ENCODE results near the gene SLC4A2. TPM values are rescaled to one million over a fixed set of nuclear protein-coding genes. Genes with fewer than 3 reads are reported as not detected.

Gene SLC4A2, protein sequence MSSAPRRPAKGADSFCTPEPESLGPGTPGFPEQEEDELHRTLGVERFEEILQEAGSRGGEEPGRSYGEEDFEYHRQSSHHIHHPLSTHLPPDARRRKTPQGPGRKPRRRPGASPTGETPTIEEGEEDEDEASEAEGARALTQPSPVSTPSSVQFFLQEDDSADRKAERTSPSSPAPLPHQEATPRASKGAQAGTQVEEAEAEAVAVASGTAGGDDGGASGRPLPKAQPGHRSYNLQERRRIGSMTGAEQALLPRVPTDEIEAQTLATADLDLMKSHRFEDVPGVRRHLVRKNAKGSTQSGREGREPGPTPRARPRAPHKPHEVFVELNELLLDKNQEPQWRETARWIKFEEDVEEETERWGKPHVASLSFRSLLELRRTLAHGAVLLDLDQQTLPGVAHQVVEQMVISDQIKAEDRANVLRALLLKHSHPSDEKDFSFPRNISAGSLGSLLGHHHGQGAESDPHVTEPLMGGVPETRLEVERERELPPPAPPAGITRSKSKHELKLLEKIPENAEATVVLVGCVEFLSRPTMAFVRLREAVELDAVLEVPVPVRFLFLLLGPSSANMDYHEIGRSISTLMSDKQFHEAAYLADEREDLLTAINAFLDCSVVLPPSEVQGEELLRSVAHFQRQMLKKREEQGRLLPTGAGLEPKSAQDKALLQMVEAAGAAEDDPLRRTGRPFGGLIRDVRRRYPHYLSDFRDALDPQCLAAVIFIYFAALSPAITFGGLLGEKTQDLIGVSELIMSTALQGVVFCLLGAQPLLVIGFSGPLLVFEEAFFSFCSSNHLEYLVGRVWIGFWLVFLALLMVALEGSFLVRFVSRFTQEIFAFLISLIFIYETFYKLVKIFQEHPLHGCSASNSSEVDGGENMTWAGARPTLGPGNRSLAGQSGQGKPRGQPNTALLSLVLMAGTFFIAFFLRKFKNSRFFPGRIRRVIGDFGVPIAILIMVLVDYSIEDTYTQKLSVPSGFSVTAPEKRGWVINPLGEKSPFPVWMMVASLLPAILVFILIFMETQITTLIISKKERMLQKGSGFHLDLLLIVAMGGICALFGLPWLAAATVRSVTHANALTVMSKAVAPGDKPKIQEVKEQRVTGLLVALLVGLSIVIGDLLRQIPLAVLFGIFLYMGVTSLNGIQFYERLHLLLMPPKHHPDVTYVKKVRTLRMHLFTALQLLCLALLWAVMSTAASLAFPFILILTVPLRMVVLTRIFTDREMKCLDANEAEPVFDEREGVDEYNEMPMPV
- 68.6 and 91.9 TPM in 2 replicates for total RNA-seq

DNA sequence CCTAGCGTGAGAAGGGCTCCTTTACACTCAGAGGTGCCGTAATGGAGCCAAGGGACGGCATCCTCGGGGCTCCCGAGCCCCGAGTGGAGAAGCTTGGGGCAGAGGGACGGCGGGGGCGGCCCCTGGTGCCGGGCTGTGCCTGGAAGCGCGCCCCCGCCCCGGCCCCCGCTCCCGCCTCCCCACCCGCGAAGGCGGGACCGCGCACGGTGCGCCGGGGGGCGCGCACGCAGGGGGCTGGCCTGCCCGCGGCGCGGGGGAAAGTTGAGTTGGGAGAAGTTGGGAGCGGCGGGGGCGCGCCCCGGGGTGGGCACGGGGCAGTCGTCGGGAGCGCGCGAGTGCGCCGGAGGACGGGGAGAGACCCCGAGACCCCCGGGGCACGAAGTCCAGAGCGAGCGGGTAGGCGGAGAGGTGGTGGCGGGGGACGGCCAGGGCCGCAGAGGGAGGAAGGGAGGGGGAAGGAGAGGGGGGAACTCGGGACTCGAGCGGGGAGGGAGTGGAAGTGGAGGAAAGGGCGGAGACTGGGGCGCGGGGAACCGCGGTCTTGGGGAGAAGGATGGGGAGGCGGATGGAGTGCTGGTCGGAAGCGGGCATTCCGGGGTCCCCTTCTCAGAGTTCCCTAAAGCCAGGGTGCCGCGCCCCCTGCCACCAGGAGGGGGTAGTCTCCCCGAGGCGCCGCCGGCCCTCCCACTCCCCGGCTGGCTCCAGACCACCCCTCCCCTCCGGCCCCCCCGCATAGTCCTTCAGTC, at the start of gene SLC4A2:
Gene SLC4A2 (plus strand): TSS at position 223 of the 746 bp plus-strand sequence. CDS start 2,399 bp downstream, outside the sequence.

DNA sequence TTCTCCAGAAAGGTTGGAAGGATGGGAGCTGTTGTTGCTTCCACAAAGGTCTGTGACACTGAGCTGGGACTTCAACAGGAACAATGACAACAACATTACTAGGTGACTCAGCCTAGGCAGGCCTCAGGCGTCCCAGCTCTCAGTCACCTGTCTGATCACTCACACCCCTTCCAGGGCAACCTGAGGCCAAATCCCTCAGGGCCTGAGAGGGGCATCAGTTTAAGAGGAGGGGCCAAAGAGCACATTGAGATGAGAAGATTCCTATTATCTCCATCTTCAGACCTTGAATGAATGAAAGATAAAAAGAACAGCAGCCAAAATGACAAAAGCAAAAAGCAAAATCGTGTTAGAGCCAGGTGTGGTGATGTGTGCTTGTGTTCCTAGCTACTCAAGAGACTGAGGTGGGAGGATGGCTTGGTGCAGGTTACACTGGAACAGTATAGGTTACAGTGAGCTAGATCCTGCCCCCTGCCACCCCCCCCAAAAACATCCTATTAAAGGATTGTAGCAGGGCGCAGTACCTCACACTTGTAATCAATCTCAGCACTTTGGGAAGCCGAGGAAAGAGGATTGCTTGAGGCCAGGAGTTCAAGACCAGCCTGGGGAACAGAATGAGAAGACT, 34.8 kb upstream of the SLC4A2 start, which contains the start of gene ATG9B:
Gene ATG9B (minus strand): TSS at position 60 of the 622 bp plus-strand sequence. CDS start 71 bp downstream, outside the sequence.

DNA sequence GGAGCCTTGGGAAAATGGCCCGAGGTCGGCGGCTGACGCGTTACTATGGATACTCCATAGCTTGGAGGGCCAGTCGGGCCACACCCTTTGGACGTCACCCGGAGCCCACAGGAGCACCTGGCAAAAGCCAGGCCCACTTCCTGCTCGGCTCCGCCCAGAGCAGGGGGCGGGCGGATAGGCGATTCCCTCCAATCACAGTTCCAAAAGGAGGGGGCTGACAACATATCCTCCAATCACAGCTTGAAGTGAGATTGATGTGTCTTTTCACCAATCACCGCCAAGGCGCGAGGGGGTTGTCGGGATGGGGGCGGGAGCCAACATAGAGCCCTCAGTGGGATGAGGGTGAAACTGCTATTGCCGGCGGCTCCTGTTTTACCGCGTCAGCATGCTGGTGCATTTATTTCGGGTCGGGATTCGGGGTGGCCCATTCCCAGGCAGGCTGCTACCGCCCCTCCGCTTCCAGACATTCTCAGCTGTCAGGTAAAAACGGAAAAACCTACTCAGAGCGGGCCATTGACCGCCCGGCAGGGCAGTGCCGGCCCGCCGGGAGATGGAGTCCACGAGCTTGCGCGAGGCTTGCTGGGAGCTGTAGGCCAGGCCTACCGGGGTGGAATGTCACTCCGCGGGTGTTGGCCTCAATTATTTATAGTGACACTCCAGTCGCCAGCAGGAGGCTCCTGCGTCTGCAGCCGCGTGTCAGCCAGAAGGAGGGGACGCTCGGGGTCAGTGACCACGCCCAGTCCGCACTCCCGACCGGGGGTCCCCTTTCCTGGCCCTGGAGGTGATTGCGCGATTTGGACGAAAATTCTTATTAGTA, 31.1 kb upstream of the SLC4A2 start, which contains the start of gene ABCB8:
Gene ABCB8 (plus strand): TSS at position 320 of the 817 bp plus-strand sequence. CDS start 66 bp downstream, at position 386.

DNA sequence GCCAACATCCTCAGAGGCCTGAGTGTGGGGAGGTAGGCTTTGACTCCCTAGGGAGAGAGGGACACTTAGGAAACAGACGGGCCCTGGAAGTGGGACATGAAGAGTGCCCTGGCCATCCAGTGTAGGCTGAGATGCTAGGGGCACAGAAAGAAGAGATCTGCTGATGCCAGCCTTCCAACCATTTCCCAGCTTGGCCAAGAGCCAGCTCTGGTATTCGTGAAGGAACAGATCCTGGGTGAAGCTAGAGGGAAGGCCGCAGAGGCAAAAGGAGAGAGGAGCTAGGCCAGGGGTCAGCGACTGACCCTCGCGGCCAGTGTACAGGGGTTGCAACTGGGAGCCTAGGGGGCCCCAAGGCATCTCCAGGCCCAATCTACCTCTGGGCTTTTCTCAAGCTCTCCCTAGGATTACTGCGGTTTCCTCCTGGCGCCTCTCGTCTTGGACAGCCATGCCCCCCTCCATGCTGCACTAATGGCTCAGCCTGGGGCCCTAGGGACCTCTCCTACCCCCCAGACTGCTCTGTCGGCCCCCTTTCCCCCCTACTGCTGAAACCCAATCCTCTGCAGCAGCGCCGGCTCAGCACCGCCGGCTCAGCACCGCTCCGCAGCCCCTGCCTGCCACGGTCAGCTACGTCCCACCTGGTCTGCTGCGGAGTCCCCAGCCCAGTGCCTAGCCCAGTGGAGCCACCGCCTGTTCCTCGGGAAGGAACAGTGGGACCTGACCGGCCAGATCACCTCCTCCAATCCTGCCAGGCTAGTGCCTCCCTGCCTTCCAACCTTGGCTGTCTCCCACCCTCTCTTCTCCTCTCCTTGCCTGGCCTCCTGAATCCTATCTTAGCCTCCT, 11.2 kb upstream of the SLC4A2 start, which contains the start of gene ASIC3:
Gene ASIC3 (plus strand): TSS at position 556 of the 840 bp plus-strand sequence. CDS start 355 bp downstream, outside the sequence.

DNA sequence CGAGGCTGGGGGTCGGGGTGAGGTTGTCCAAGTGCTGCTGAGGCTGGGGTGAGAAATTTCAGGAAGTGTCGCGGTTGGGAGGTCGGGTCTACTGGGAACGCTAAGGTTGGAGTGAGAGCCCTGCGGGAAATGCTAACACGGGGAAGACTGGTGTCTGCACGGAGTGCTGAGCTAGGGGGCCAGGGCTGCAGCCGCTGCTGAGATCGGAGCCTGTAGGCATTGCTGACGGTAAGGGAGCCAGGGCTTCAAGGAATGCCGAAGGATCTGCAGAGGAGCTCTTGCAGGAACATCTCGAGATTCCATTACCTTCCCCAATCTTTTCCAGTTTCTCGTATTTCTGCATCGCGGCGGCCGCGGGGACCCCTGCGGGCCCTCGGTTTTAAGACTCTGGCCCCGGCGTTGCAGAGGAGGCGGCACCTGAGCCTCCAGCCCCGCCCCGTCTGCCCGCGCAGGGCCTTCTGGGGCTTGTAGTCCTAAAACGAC, 1.8 kb upstream of the SLC4A2 start, which contains the start of gene CDK5:
Gene CDK5 (minus strand): TSS at position 392 of the 483 bp plus-strand sequence. CDS start 49 bp downstream, at position 343.

DNA sequence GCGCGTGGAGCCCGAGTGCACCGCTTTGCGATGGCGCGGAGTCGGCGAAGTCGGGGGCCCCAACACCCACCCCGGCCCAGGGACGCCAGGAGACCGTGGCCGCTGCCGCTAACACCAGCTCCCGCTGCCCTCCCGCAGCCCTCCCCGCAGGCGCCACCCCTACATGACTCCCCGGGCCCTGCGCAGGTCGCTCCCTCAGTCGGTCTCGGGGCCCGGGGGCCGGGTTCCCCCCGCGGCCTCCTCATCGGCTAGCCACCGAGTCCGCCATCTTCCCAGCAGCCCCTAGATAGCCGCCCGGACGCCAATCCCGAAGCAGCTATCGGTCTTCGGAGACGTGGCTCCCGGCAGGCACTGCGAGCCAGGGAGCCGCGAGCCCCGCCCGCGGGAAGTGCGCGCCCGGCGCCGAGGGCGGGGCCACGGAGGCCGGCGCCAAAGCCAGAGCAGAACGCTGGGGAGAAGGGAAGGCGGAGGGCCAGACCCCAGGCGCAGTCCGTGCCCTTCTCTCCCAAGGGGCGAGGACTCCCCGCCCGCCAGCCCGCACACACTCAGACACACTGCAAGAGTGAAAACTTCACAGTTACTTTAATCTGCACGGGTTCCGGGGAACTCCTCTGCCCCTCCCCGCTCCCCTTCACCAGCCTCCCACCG, 21.3 kb downstream of the SLC4A2 start, which contains the start of gene FASTK:
Gene FASTK (minus strand): TSS at position 288 of the 648 bp plus-strand sequence. CDS start 43 bp downstream, at position 245.

DNA sequence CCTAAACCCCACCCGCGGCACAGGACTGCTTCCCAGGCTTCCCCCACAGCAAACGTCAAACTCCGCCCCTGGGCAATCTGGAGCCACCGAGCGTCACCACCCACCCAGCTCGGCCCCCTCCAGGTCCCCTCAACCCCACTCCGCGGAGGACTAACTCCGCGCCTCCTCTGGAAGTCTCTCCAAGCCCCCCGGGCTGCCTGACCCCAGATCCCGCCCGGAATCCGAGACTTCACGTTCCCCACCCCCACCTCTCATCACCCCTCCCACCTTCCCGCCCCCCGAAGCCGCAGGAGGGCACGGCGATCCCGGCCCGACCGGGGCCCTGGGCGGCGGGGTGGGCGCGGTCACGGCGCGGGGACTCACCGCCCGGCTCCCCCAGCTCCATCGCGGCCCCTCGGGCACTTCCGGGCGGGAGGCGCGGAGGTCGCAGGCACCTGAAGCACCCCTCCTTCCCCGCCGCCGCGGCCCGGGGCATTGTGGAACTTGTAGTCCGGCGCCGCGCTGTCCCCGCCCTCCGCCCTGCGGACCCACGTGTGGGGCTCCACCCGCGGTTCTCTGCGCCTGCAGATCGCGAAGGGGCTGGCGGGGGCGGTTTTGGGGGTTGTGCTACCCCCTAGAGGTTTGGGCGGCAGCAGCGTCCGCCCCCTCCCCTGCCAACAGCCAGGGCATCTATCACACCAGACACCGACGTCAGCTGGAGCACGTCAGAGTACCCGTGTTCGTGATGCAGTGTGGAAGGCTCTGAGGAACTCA, 23.9 kb downstream of the SLC4A2 start, which contains the start of gene TMUB1:
Gene TMUB1 (minus strand): TSS at position 423 of the 753 bp plus-strand sequence. CDS start 930 bp downstream, outside the sequence.

DNA sequence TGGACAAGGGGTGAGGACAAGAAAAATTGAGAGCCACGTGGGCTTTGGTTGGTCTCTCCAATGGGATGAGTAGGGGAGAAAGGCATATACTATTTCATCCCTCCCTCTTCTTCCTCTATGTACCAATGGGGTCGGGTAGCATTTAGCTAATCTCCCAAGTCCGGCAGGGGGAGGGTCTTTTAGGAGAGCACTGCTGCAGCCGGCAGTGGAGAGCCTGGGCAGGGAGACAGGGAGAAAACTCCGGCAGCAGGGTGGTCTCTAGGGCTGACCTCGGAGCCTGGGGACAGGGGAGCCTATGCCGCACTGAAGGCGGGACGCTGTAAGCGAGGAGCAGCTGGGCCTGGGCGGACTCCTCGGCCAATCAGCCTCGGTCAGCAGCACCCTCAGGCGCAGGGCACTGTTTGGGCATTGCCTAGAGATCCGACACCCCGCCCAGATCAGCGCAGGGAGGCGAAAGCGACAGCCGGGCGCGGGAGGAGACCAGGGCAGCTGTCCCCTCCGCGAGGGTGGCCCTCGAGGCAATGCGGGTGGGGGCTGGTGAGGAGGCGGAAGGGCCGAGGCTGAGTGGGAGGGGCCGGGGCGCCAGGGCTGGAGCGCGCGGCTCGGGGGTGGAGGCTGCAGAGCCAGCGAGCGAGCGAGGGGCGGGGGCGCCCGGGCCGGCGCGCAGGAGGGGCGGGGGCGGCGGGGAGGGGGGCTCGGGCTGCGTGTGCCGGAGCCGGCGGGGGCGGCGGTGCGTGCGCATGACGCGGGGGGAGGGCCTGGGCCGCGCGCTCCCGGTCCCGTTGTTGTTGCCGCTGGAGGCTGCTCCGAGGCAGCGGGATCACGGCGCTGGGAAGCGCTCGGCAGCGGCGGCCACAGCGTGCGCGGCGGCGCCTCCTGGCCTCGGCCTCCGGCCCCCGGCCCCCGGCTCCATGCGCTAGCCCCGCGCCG, 26.6 kb downstream of the SLC4A2 start, which contains the start of gene AGAP3:
Gene AGAP3 (plus strand): TSS at position 785 of the 930 bp plus-strand sequence. CDS start 267 bp downstream, outside the sequence.

Other genes starting within 250 kb of the SLC4A2 start
- not detected in 2 replicates for gene AOC1, start 207.1 kb upstream of the SLC4A2 start, total RNA-seq
- 0.15 TPM in 1 of 2 replicates, not detected in the other for gene KCNH2, start 81.3 kb upstream of the SLC4A2 start, total RNA-seq
- 4.3 and 4.9 TPM in 2 replicates for gene NOS3, start 68.6 kb upstream of the SLC4A2 start, total RNA-seq
- gene ATG9B, start 35.1 kb upstream of the SLC4A2 start, total RNA-seq = 0.15 TPM in 1 of 2 replicates, not detected in the other
- 41.2 and 44.2 TPM in 2 replicates for gene ABCB8, start 31.1 kb upstream of the SLC4A2 start, total RNA-seq
- under 0.01 and 0.17 TPM in 2 replicates for gene ASIC3, start 11.1 kb upstream of the SLC4A2 start, total RNA-seq
- gene CDK5, start 1.7 kb upstream of the SLC4A2 start, total RNA-seq = 18.7 and 23.5 TPM in 2 replicates
- 69.6 and 71.1 TPM in 2 replicates for gene FASTK, start 21.2 kb downstream of the SLC4A2 start, total RNA-seq
- gene TMUB1, start 23.9 kb downstream of the SLC4A2 start, total RNA-seq = 75.5 and 79.1 TPM in 2 replicates
- 29.9 and 33.4 TPM in 2 replicates for gene AGAP3, start 26.9 kb downstream of the SLC4A2 start, total RNA-seq
- not detected in 2 replicates for gene GBX1, start 108.1 kb downstream of the SLC4A2 start, total RNA-seq
- gene ASB10, start 127.7 kb downstream of the SLC4A2 start, total RNA-seq = not detected in 2 replicates
- not detected in 2 replicates for gene H2BK1, start 150.9 kb downstream of the SLC4A2 start, total RNA-seq
- 63.2 and 67.9 TPM in 2 replicates for gene ABCF2, start 167.6 kb downstream of the SLC4A2 start, total RNA-seq
- 46.1 and 47.4 TPM in 2 replicates for gene CHPF2, start 172.9 kb downstream of the SLC4A2 start, total RNA-seq
- gene SMARCD3, start 189.1 kb downstream of the SLC4A2 start, total RNA-seq = 22.4 and 26.9 TPM in 2 replicates

All from bronchus fibroblast of lung (primary cell).